A673 (cell line): ENCODE measurements around the gene TLE2. TPM values are rescaled to one million over a fixed set of nuclear protein-coding genes. Genes with fewer than 3 reads are reported as not detected.

Experiments used
- BruUV-seq: library from RNA; stranded (reverse); fragments of 400-500 nt; replicated peaks from 2 replicates; lab custom pipeline; 2021; lab: Mats Ljungman, UMichigan
- CTCF ChIA-PET: fragments of 300-600 bp; sonication (Branson Sonifier 250); formaldehyde crosslinking; loops from one replicate; lab custom pipeline; 2022; ENCODE audit warnings: antibody characterized with exemption; lab: Charles Lee
- POLR2A ChIA-PET: fragments of 300-600 bp; sonication (Branson Sonifier 250); formaldehyde crosslinking; loops from one replicate; lab custom pipeline; 2022; ENCODE audit warnings: antibody characterized with exemption; ENCODE audit not compliant: low non-redundant PET; lab: Charles Lee
- DNase-seq: peaks from one replicate; pipeline ENCODE4 v3.0.0-alpha.2; 2015; ENCODE audit warnings: low spot score
- H3K27ac ChIP-seq: fragments of 200-600 bp; sonication (generic); 2 replicates; pipeline ENCODE4 v1.5.1; 2016; ENCODE audit warnings: mixed run types, low read depth, mild to moderate bottlenecking, mixed read lengths, antibody characterized with exemption, low read length; ENCODE audit not compliant: poor library complexity, severe bottlenecking
- H3K27me3 ChIP-seq: fragments of 200-600 bp; sonication (generic); replicated peaks from 2 replicates; pipeline ENCODE4 v1.6.1; 2017; ENCODE audit warnings: mixed run types, low read depth, mild to moderate bottlenecking, mixed read lengths, antibody characterized with exemption, low read length; ENCODE audit not compliant: insufficient read depth, poor library complexity
- H3K36me3 ChIP-seq: fragments of 200-600 bp; sonication (generic); 2 replicates; pipeline ENCODE4 v1.6.1; 2016; ENCODE audit warnings: mixed run types, mild to moderate bottlenecking, mixed read lengths, antibody characterized with exemption, low read length; ENCODE audit not compliant: insufficient read depth, poor library complexity, severe bottlenecking
- H3K4me1 ChIP-seq: fragments of 200-600 bp; sonication (generic); 2 replicates; pipeline ENCODE4 v1.6.1; 2017; ENCODE audit warnings: mixed run types, mild to moderate bottlenecking, mixed read lengths, antibody characterized with exemption, low read length; ENCODE audit not compliant: insufficient read depth, poor library complexity, severe bottlenecking
- H3K4me3 ChIP-seq: fragments of 200-600 bp; sonication (generic); 2 replicates; pipeline ENCODE4 v1.5.1; 2016; ENCODE audit warnings: low read depth, mixed run types, mild to moderate bottlenecking, mixed read lengths, low read length; ENCODE audit not compliant: poor library complexity, severe bottlenecking
- H3K9me3 ChIP-seq: fragments of 200-600 bp; sonication (generic); 2 replicates; pipeline ENCODE4 v1.6.1; 2016; ENCODE audit warnings: mixed run types, low read depth, mild to moderate bottlenecking, mixed read lengths, antibody characterized with exemption, low read length; ENCODE audit not compliant: poor library complexity, severe bottlenecking
- EZH2 ChIP-seq: fragments of 200-600 bp; sonication (generic); IDR thresholded peaks from 2 replicates; pipeline ENCODE4 v1.6.1; 2017; ENCODE audit warnings: borderline replicate concordance, low read depth, mild to moderate bottlenecking, mixed read lengths, antibody characterized with exemption, low read length; ENCODE audit not compliant: poor library complexity, severe bottlenecking
- intact Hi-C: fragments of 100-400 bp; cut with micrococcal nuclease; formaldehyde crosslinking; loops from one replicate; pipeline ENCODE4 v1.10.0; 2022; ENCODE audit not compliant: unreplicated experiment
- total RNA-seq: library from RNA; stranded (reverse); gene quantifications from 2 replicates; pipeline ENCODE4 v1.2.3, GENCODE V29; 2021
- TF ChIP-seq, protein P1 (sequence below): fragments of 300-800, 200-600 bp; sonication (generic); conservative IDR thresholded peaks from 2 replicates; pipeline ENCODE4 v1.5.1; 2017; ENCODE audit warnings: low read depth, mild to moderate bottlenecking, antibody characterized with exemption, low read length, moderate library complexity, mixed read lengths

Gene TLE2
- total RNA-seq, 1 experiment from 2014 or later = 10.8 TPM

GRCh38 chr19:3058821-3059314 is 29.8 kb upstream of the TLE2 start:
- Histone ChIP-seq H3K9me3 (no peaks in the 10 kb centered on the region), H3K4me3 (no peak overlapping the region), H3K4me1 (peaks cover 20% of the 10 kb centered on the region), H3K27ac (no peak overlapping the region), H3K27me3 (no peaks in the 10 kb centered on the region), H3K36me3 (peaks cover 63% of the 10 kb centered on the region)
- no TSS peak for BruUV-seq
- TF ChIP-seq, protein P1, sequence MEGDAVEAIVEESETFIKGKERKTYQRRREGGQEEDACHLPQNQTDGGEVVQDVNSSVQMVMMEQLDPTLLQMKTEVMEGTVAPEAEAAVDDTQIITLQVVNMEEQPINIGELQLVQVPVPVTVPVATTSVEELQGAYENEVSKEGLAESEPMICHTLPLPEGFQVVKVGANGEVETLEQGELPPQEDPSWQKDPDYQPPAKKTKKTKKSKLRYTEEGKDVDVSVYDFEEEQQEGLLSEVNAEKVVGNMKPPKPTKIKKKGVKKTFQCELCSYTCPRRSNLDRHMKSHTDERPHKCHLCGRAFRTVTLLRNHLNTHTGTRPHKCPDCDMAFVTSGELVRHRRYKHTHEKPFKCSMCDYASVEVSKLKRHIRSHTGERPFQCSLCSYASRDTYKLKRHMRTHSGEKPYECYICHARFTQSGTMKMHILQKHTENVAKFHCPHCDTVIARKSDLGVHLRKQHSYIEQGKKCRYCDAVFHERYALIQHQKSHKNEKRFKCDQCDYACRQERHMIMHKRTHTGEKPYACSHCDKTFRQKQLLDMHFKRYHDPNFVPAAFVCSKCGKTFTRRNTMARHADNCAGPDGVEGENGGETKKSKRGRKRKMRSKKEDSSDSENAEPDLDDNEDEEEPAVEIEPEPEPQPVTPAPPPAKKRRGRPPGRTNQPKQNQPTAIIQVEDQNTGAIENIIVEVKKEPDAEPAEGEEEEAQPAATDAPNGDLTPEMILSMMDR = no peak
- TF ChIP-seq EZH2 = no peak
- intact Hi-C loops = no loop called here
- ChIA-PET POLR2A (interaction anchor here (0.9 kb wide), 1 partner anchor 582 kb away, joined by 3 read pairs; no protein-coding TSS in a partner anchor), CTCF (no interaction called here)
- DNase-seq = no peak

DNA sequence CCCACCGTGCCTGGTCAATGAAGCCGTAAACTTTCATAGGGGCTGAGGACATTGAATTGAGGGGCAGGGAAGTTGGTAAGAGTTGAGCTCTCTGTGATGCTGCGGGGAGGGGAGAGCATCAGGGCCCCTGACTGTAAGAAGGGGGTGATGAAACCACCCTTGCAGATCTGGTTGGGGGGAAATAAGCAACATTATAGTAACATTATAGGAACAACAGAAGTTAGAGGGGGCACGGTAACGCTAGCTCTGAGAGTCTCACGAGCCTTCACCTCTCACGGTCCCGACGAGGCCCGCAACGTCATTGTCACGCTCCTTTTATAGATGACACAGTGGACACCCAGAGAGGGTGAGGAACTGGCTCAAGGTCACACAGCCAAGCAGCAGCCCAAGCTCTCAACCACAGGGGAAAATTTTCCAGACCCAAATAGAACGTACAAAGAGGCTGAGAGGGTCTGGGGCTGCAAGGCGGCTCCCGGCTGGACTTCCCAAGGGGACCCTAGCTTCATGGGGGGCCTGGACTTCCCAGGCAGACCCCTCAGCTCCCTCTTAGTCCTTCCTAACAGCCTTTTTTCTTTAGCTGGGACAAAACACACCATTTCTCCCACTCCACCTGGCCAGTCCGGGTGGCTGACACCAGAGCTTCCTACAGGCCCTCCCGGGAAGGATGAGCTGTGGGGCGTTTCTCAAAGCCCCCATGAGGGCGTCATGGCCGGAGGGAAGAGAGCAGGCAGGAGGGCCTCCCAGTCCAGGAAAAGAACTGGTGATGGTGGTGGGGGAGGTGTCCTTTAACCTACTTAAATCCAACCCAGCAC is 29.1 kb upstream of the TLE2 start:
- POLR2A ChIA-PET = interaction anchor here (0.9 kb wide), 1 partner anchor 582 kb away, joined by 3 read pairs; no protein-coding TSS in a partner anchor
- DNase-seq = no peak
- peaks cover 68% of the 10 kb centered on the region for H3K36me3 ChIP-seq
- no peak overlapping the region for H3K4me3 ChIP-seq
- BruUV-seq = no TSS peak
- no peak for TF ChIP-seq EZH2
- TF ChIP-seq, protein P1 = no peak
- no peak overlapping the region for H3K27ac ChIP-seq
- H3K9me3 ChIP-seq = no peaks in the 10 kb centered on the region
- H3K4me1 ChIP-seq = peaks cover 20% of the 10 kb centered on the region
- H3K27me3 ChIP-seq = no peaks in the 10 kb centered on the region
- CTCF ChIA-PET = no interaction called here
- intact Hi-C loops = no loop called here

- BruUV-seq = no TSS peak
- CTCF ChIA-PET = no interaction called here
- peaks cover 69% of the 10 kb centered on the region for H3K36me3 ChIP-seq
- H3K4me3 ChIP-seq = no peak overlapping the region
- no peaks in the 10 kb centered on the region for H3K9me3 ChIP-seq
- TF ChIP-seq, protein P1 = no peak
- TF ChIP-seq EZH2 = no peak
- no peaks in the 10 kb centered on the region for H3K27me3 ChIP-seq
- peaks cover 20% of the 10 kb centered on the region for H3K4me1 ChIP-seq
- H3K27ac ChIP-seq = no peak overlapping the region
- no peak for DNase-seq
- intact Hi-C loops = no loop called here
- POLR2A ChIA-PET = no interaction called here
Measured at GRCh38 chr19:3057275-3057714, 28.2 kb upstream of the TLE2 start.
